ENCODE data around the gene TTC33.

TTC33 gene

DNA sequence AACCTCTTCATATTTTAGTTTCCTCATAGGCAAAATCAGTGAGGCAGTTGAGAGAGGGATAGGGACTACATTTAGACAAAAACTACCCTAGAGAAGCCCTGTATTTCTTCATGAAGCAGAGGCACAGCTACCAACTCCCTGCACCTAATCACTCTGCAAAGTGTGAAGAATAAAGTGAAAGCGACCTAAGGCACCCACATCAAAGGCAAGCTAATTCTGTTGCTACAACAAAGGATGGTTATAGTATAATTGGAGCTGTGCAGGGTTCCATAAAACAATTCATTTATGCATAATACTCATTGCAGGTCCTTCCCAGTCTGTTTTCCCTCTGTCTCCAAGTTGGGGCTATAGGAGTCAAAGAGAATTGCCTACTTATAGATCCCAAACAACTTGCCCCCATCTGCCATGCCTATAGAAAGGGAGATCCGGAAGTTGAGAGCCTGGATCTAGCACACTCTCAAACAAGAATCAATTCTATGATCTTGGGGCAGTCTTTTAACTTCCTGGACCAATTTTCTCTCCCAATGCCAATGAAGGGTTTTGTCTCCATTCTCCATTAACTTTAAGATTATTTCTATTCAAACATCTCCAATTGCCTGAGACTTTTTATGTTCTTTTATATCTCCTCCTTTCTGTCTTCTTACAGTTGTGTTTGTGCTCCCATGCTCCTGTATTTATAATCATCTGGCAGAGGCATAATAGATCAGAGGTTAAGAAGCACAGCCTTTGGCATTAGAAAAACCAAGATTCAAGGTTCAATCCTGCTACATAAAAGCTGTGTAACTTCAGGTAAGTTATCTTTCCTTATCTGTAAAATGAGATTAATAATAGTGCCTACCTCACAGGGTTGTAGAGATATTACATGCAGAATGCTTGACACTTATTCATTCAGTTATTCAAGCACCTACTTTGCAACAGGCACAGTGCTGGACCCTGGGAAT lies 132.0 kb downstream of the TTC33 start:
- TF ChIP-seq, protein P1, sequence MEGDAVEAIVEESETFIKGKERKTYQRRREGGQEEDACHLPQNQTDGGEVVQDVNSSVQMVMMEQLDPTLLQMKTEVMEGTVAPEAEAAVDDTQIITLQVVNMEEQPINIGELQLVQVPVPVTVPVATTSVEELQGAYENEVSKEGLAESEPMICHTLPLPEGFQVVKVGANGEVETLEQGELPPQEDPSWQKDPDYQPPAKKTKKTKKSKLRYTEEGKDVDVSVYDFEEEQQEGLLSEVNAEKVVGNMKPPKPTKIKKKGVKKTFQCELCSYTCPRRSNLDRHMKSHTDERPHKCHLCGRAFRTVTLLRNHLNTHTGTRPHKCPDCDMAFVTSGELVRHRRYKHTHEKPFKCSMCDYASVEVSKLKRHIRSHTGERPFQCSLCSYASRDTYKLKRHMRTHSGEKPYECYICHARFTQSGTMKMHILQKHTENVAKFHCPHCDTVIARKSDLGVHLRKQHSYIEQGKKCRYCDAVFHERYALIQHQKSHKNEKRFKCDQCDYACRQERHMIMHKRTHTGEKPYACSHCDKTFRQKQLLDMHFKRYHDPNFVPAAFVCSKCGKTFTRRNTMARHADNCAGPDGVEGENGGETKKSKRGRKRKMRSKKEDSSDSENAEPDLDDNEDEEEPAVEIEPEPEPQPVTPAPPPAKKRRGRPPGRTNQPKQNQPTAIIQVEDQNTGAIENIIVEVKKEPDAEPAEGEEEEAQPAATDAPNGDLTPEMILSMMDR (IDR thresholded peaks at IDR 0.05; ENCODE audit: low read length, missing control alignments): no peak
- H3K4me3 ChIP-seq (replicated peaks; ENCODE audit: low read depth, low read length): no peak overlapping the region
- DNase-seq (ENCODE audit: low read depth): no peak

DNA sequence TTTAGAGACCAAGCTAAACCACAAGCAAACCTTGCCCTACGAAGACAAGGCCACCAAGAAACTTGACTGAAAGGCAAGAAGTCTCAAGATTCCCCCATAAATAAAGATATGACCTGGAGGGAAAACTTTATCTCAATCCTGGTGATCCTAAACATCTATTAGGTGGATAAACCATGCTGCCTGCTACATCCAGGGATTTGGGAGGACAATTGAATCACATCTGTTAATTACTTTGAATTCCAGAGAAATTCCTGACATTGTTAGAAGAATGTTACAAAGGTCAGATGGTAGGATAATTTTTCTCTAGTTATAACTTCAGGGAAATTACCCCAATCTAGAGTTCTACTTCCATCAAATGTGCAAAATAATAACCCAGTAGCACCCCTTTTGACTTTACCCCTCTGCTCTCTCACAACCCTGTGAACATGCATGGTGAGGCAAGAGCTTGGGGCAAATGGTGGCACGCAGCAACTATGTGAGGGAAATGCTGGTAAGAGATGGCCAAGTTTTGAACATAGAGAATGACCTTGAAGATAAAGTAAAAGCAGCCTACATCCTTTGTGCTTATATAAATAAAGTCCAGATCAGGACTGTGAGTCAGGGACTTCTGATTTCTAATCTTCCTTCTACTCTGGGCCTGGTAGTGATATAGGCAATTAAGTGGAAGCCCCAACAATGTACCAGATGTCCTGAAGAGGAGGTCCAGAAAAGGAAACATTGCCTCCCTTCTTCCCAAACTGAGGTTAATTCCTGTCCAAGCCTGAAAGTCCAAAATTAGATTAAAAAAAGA lies 133.1 kb downstream of the TTC33 start:
- TF ChIP-seq, protein P1 (IDR thresholded peaks at IDR 0.05; ENCODE audit: low read length, missing control alignments): no peak
- DNase-seq (ENCODE audit: low read depth): no peak
- no peak overlapping the region for H3K4me3 ChIP-seq (replicated peaks; ENCODE audit: low read depth, low read length)

DNA sequence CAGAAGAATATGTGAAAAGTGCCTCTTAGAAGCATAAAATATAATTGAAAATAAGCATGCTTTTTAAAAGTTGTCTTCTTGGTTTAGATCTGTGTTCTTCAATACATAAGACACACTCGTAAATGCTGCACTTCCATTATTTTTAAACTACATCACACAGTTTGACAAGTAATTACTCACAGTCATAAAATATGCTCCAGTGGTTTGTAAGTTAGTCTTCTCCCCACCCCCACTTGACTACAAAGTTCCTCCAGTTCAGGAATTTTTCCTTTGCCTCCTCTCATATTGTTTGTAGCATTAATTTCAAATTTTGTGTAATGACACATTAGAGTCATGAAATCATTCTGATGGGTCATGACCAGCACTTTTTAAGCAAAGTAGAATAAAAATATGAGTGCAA lies 136.3 kb downstream of the TTC33 start:
- H3K4me3 ChIP-seq (replicated peaks; ENCODE audit: low read depth, low read length): no peak overlapping the region
- DNase-seq (ENCODE audit: low read depth): no peak
- TF ChIP-seq, protein P1 (IDR thresholded peaks at IDR 0.05; ENCODE audit: low read length, missing control alignments): no peak

DNA sequence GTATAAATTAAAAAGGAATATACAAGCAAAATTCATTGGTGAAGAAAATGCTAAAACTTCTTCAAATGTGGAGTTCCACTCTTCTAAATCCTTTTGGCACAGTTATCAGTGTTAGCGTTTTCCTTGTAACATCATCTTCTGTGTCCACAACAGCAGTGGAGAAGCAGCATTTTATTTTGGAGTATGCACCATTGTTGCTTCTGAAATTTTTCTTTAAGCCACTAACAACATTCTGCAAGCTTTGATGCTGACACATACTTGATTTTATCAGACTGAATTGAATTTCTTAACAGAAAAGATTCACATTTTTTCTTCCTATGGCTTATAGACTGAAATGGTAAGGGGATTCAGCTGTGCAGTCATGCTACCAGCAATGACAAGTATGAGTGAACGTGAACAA lies 136.8 kb downstream of the TTC33 start:
- no peak overlapping the region for H3K4me3 ChIP-seq (replicated peaks; ENCODE audit: low read depth, low read length)
- TF ChIP-seq, protein P1 (IDR thresholded peaks at IDR 0.05; ENCODE audit: low read length, missing control alignments): no peak
- no peak for DNase-seq (ENCODE audit: low read depth)

DNA sequence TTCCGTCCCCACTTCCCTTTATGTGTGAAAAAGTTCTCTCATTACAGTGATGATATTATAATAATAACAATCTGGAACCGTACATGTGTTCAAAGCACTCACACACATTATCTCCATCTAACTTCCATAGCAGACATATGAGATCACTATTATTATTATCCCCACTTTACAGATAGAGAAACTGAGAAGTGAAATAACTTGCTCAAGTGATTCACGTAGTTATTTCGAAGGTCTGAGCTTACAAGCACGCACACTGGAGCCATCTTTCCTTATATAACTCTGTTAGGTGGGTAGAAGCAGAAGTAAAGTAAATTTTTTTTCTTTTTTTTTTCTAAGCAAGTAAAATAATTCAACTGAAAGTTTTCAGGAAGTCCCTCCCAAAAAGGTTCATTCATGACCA lies 139.0 kb downstream of the TTC33 start:
- H3K4me3 ChIP-seq (replicated peaks; ENCODE audit: low read depth, low read length): no peak overlapping the region
- TF ChIP-seq, protein P1 (IDR thresholded peaks at IDR 0.05; ENCODE audit: low read length, missing control alignments): no peak
- DNase-seq (ENCODE audit: low read depth): no peak

DNA sequence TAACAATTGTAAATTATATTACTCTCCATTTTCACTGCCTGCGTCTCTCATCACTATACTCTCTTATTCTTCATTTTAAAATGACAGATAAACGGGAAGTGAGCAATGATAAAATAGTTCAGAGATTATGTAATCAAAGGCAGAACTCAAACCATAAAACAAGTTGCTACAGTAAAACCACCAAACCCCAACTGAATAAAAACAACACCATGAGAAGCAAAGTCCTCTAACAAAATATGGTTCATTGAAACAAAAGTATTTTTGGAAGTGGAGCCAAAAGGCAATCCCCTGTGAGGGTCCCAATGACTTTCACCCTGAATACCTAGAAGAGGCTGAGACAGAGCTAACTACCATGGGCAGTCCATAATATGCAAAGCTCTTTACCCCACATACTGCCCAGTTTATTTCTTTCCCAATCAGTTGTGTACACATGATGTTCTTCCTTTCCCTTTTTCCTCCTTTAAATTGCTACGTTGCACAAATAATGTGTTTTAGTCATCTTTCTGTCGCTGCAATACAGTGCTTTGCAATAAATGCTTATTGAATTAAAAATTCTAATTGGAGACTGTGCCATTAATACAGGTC lies 140.1 kb downstream of the TTC33 start:
- H3K4me3 ChIP-seq (replicated peaks; ENCODE audit: low read depth, low read length): no peak overlapping the region
- DNase-seq (ENCODE audit: low read depth): peak; percentile 28
- TF ChIP-seq, protein P1 (IDR thresholded peaks at IDR 0.05; ENCODE audit: low read length, missing control alignments): no peak

All from fibroblast of pulmonary artery (primary cell).